Measurements from ENCODE around the gene CLRN1. TPM values are rescaled to one million over a fixed set of nuclear protein-coding genes. Genes with fewer than 3 reads are reported as not detected.

Gene CLRN1
- total RNA-seq, 2 donors from 2014 or later: not detected

- intact Hi-C loops (cut with DNase I): no loop called here
- ATAC-seq (no peak), DNase-seq (no peak)
Observed at GRCh38 chr3:150930839-150931238, 41.7 kb downstream of the CLRN1 start.

GRCh38 chr3:150928234-150928633 lies 44.3 kb downstream of the CLRN1 start:
- ATAC-seq: no peak
- DNase-seq: no peak
- intact Hi-C loops (cut with DNase I): no loop called here

GRCh38 chr3:150926328-150926727 lies 46.2 kb downstream of the CLRN1 start:
- ATAC-seq: no peak
- DNase-seq: no peak
- intact Hi-C loops (cut with DNase I): no loop called here

- ATAC-seq (peak; percentile 41 to 64), DNase-seq (peak; percentile 25)
- intact Hi-C loops (cut with DNase I): no loop called here
Observed at GRCh38 chr3:150925751-150926201, 46.8 kb downstream of the CLRN1 start.

GRCh38 chr3:150922611-150923010 lies 49.9 kb downstream of the CLRN1 start:
- DNase-seq: no peak
- peak in 1 of 2 donors; percentile 39 for ATAC-seq
- intact Hi-C loops (cut with DNase I): no loop called here

- intact Hi-C loops (cut with DNase I): no loop called here
- ATAC-seq: no peak
- DNase-seq: no peak
Observed at GRCh38 chr3:150921209-150921608, 51.3 kb downstream of the CLRN1 start.

- no peak for DNase-seq
- intact Hi-C loops (cut with DNase I): no loop called here
- no peak for ATAC-seq
Observed at GRCh38 chr3:150920236-150920635, 52.3 kb downstream of the CLRN1 start.

- no peak for DNase-seq
- intact Hi-C loops (cut with DNase I): no loop called here
- ATAC-seq: no peak
Observed at GRCh38 chr3:150917951-150918350, 54.6 kb downstream of the CLRN1 start.

- intact Hi-C loops (cut with DNase I): no loop called here
- ATAC-seq (no peak), DNase-seq (no peak)
Observed at GRCh38 chr3:150913133-150913922, 59.2 kb downstream of the CLRN1 start.

GRCh38 chr3:150912501-150912900 lies 60.0 kb downstream of the CLRN1 start:
- ATAC-seq (no peak), DNase-seq (no peak)
- intact Hi-C loops (cut with DNase I): no loop called here

- intact Hi-C loops (cut with DNase I): no loop called here
- ATAC-seq: no peak
- no peak for DNase-seq
Observed at GRCh38 chr3:150911771-150912170, 60.8 kb downstream of the CLRN1 start.

- intact Hi-C loops (cut with DNase I): no loop called here
- ATAC-seq: no peak
- no peak for DNase-seq
Observed at GRCh38 chr3:150906461-150906860, 66.1 kb downstream of the CLRN1 start.

- DNase-seq (no peak), ATAC-seq (no peak)
- intact Hi-C loops (cut with DNase I): no loop called here
Observed at GRCh38 chr3:150905746-150906145, 66.8 kb downstream of the CLRN1 start.

- DNase-seq: no peak
- intact Hi-C loops (cut with DNase I): no loop called here
- ATAC-seq: no peak
Observed at GRCh38 chr3:150905339-150905738, 67.2 kb downstream of the CLRN1 start, which contains the start of gene MINDY4B. Gene MINDY4B, minus strand, starts transcription at chr3:150905439. Its CDS starts 0 bp downstream, at chr3:150905439.

GRCh38 chr3:150902988-150903387 lies 69.5 kb downstream of the CLRN1 start:
- ATAC-seq (no peak), DNase-seq (no peak)
- intact Hi-C loops (cut with DNase I): no loop called here

GRCh38 chr3:150901793-150902192 lies 70.7 kb downstream of the CLRN1 start:
- intact Hi-C loops (cut with DNase I): no loop called here
- DNase-seq: no peak
- no peak for ATAC-seq

- ATAC-seq (no peak), DNase-seq (no peak)
- intact Hi-C loops (cut with DNase I): no loop called here
Observed at GRCh38 chr3:150899141-150899540, 73.4 kb downstream of the CLRN1 start.

- ATAC-seq (no peak), DNase-seq (no peak)
- intact Hi-C loops (cut with DNase I): no loop called here
Observed at GRCh38 chr3:150898046-150898754, 74.3 kb downstream of the CLRN1 start.

- DNase-seq (no peak), ATAC-seq (no peak)
- intact Hi-C loops (cut with DNase I): no loop called here
Observed at GRCh38 chr3:150897592-150897991, 74.9 kb downstream of the CLRN1 start.

- intact Hi-C loops (cut with DNase I): no loop called here
- DNase-seq (no peak), ATAC-seq (no peak)
Observed at GRCh38 chr3:150890831-150891230, 81.7 kb downstream of the CLRN1 start.

GRCh38 chr3:150890295-150890694 lies 82.2 kb downstream of the CLRN1 start:
- no peak for DNase-seq
- peak in 1 of 2 donors; percentile 24 for ATAC-seq
- intact Hi-C loops (cut with DNase I): no loop called here
